T-helper 1 cell treated with Interleukin-12 subunit alpha and Interleukin-12 subunit beta and Interleukin-4 antibody, amounts not matched to agents 30 ng/mL and 1 ng/mL, for 36 hours (primary cell): Measurements from ENCODE around the gene FMOD. TPM values are rescaled to one million over a fixed set of nuclear protein-coding genes. Genes with fewer than 3 reads are reported as not detected.

Experiments used
- total RNA-seq: library from RNA; stranded (reverse); gene quantifications from 2 replicates; pipeline ENCODE4 v1.2.3, GENCODE V29; 2022

Gene FMOD
- total RNA-seq, 1 donor from 2014 or later, result 0.15 TPM

Other genes with a start within 250 kb of the FMOD start
- not detected in 2 replicates for gene ADORA1, start 223.4 kb downstream of the FMOD start, total RNA-seq
- not detected in 2 replicates for gene MYBPH, start 175.3 kb downstream of the FMOD start, total RNA-seq
- not detected in 2 replicates for gene CHI3L1, start 164.4 kb downstream of the FMOD start, total RNA-seq
- gene CHIT1, start 121.4 kb downstream of the FMOD start, total RNA-seq, result 0.27 and 0.41 TPM in 2 replicates
- gene BTG2, start 45.6 kb downstream of the FMOD start, total RNA-seq, result 170 and 175 TPM in 2 replicates
- not detected in 2 replicates for gene PRELP, start 124.7 kb upstream of the FMOD start, total RNA-seq
- not detected in 2 replicates for gene OPTC, start 143.0 kb upstream of the FMOD start, total RNA-seq